WTC11 (cell line): ENCODE results near the gene ZDHHC16. TPM values are rescaled to one million over a fixed set of nuclear protein-coding genes. Genes with fewer than 3 reads are reported as not detected.

Experiments
- ATAC-seq: fragments of 200-7000 bp; cut with Tn5 transposase; 2 replicates; pipeline ENCODE4 v1.10.0; 2021; ENCODE audit warnings: mild to moderate bottlenecking, moderate library complexity
- CTCF ChIA-PET: fragments of 300-600 bp; sonication (Branson Sonifier 250); formaldehyde crosslinking; loops from one replicate; lab custom pipeline; 2021; ENCODE audit warnings: antibody characterized with exemption; lab: Charles Lee
- POLR2A ChIA-PET: fragments of 350-600 bp; sonication (Branson Sonifier 250); formaldehyde crosslinking; loops from one replicate; lab custom pipeline; 2021; ENCODE audit warnings: antibody characterized with exemption; lab: Charles Lee
- DNase-seq: peaks from one replicate; pipeline ENCODE4 v3.0.0; 2021; ENCODE audit warnings: low spot score
- H3K27ac Mint-ChIP-seq: 2 replicates; pipeline ENCODE4 v1.8.0; 2021; ENCODE audit warnings: mixed read lengths
- H3K27me3 Mint-ChIP-seq: 2 replicates; pipeline ENCODE4 v1.8.0; 2021; ENCODE audit warnings: low read depth, mild to moderate bottlenecking, moderate library complexity, mixed read lengths
- H3K36me3 Mint-ChIP-seq: 2 replicates; pipeline ENCODE4 v1.8.0; 2021; ENCODE audit warnings: mixed read lengths
- H3K4me1 Mint-ChIP-seq: 2 replicates; pipeline ENCODE4 v1.8.0; 2022; ENCODE audit warnings: mixed read lengths
- H3K4me3 Mint-ChIP-seq: 2 replicates; pipeline ENCODE4 v1.8.0; 2021; ENCODE audit warnings: mild to moderate bottlenecking, moderate library complexity, mixed read lengths
- H3K9me3 Mint-ChIP-seq: 2 replicates; pipeline ENCODE4 v1.8.0; 2021; ENCODE audit warnings: mixed read lengths
- CREM ChIP-seq: sonication (generic); formaldehyde crosslinking; IDR thresholded peaks from 2 replicates; pipeline ENCODE4 v1.8.1; 2022; ENCODE audit warnings: mild to moderate bottlenecking, missing genetic modification reagents, moderate library complexity
- E2F1 ChIP-seq: sonication (generic); formaldehyde crosslinking; IDR thresholded peaks from 2 replicates; pipeline ENCODE4 v1.8.0; 2022; ENCODE audit warnings: mild to moderate bottlenecking, missing genetic modification reagents
- FOXK1 ChIP-seq: sonication (generic); formaldehyde crosslinking; IDR thresholded peaks from 2 replicates; pipeline ENCODE4 v1.8.0; 2022; ENCODE audit warnings: mild to moderate bottlenecking, moderate library complexity, missing genetic modification reagents
- FOXP4 ChIP-seq: sonication (generic); formaldehyde crosslinking; IDR thresholded peaks from 2 replicates; pipeline ENCODE4 v1.8.0; 2022; ENCODE audit warnings: mild to moderate bottlenecking, missing genetic modification reagents
- GABPB1 ChIP-seq: sonication (generic); formaldehyde crosslinking; IDR thresholded peaks from 2 replicates; pipeline ENCODE4 v1.8.1; 2023; ENCODE audit warnings: mild to moderate bottlenecking, missing genetic modification reagents
- HMGXB4 ChIP-seq: sonication (generic); formaldehyde crosslinking; IDR thresholded peaks from 2 replicates; pipeline ENCODE4 v1.8.1; 2023; ENCODE audit warnings: mild to moderate bottlenecking, moderate library complexity, missing genetic modification reagents
- NFATC4 ChIP-seq: fragments of 250-450 bp; sonication (Bioruptor Pico); IDR thresholded peaks from 2 replicates; pipeline ENCODE4 v1.9.0; 2021; ENCODE audit warnings: mild to moderate bottlenecking
- PRDM15 ChIP-seq: sonication (generic); formaldehyde crosslinking; IDR thresholded peaks from 2 replicates; pipeline ENCODE4 v1.8.0; 2022; ENCODE audit warnings: missing genetic modification reagents
- RELA ChIP-seq: sonication (generic); formaldehyde crosslinking; IDR thresholded peaks from 2 replicates; pipeline ENCODE4 v1.8.1; 2022; ENCODE audit warnings: missing genetic modification reagents, mild to moderate bottlenecking, borderline replicate concordance
- SMAD3 ChIP-seq: sonication (generic); formaldehyde crosslinking; IDR thresholded peaks from 2 replicates; pipeline ENCODE4 v1.8.0; 2022; ENCODE audit warnings: missing genetic modification reagents, mild to moderate bottlenecking, borderline replicate concordance
- SP1 ChIP-seq: sonication (generic); formaldehyde crosslinking; conservative IDR thresholded peaks from 2 replicates; pipeline ENCODE4 v1.8.1; 2022; ENCODE audit warnings: missing genetic modification reagents
- TP53 ChIP-seq: sonication (generic); formaldehyde crosslinking; IDR thresholded peaks from 2 replicates; pipeline ENCODE4 v1.8.1; 2023; ENCODE audit warnings: mild to moderate bottlenecking, missing genetic modification reagents
- USF1 ChIP-seq: sonication (generic); formaldehyde crosslinking; IDR thresholded peaks from 2 replicates; pipeline ENCODE4 v1.8.0; 2022; ENCODE audit warnings: mild to moderate bottlenecking, missing genetic modification reagents
- USF2 ChIP-seq: sonication (generic); formaldehyde crosslinking; IDR thresholded peaks from 2 replicates; pipeline ENCODE4 v1.8.1; 2023; ENCODE audit warnings: mild to moderate bottlenecking, missing genetic modification reagents, moderate library complexity
- ZBTB21 ChIP-seq: sonication (generic); formaldehyde crosslinking; IDR thresholded peaks from 2 replicates; pipeline ENCODE4 v1.8.1; 2023; ENCODE audit warnings: mild to moderate bottlenecking, missing genetic modification reagents, borderline replicate concordance
- ZNF317 ChIP-seq: sonication (generic); formaldehyde crosslinking; IDR thresholded peaks from 2 replicates; pipeline ENCODE4 v1.8.1; 2023; ENCODE audit warnings: low read depth, mild to moderate bottlenecking, moderate library complexity, missing genetic modification reagents, borderline replicate concordance
- ZNF425 ChIP-seq: fragments of 250-450 bp; sonication (Bioruptor Pico); conservative IDR thresholded peaks from 2 replicates; pipeline ENCODE4 v1.9.0; 2021; ENCODE audit warnings: mild to moderate bottlenecking
- total RNA-seq: library from RNA; stranded (reverse); gene quantifications from 3 replicates; pipeline ENCODE4 v1.2.3, GENCODE V29; 2021
- TF ChIP-seq, protein P1 (sequence below): sonication (generic); formaldehyde crosslinking; IDR thresholded peaks from 2 replicates; pipeline ENCODE4 v1.8.0; 2023; ENCODE audit warnings: missing genetic modification reagents, mild to moderate bottlenecking, borderline replicate concordance

The ZDHHC16 gene
- total RNA-seq, 1 experiment from 2014 or later: 44.4 TPM

- Mint-ChIP-seq H3K27ac (peak within 1 kb of the TSS; percentile 84), H3K36me3 (peaks cover 14% of the 10 kb centered on the region), H3K4me1 (peaks cover 13% of the 10 kb centered on the region), H3K4me3 (peak within 1 kb of the TSS; percentile 90), H3K27me3 (no peaks in the 10 kb centered on the region), H3K9me3 (0 out of 2 replicates have a peak, but pooled peaks cover 3% of the 10 kb centered on the region)
- POLR2A ChIA-PET: interaction anchor here (0.6 to 2.1 kb wide), 6 partner anchors 18 to 336 kb away, joined by 3 to 7 read pairs (median 4); partner anchors contain the start of genes FRAT1 and ZFYVE27
- peak; percentile 73 for DNase-seq
- peak; percentile 97 for ATAC-seq
- CTCF ChIA-PET: interaction anchor here (0.7 to 2.5 kb wide), 19 partner anchors 18 to 328 kb away, joined by 3 to 16 read pairs (median 4); partner anchors contain the start of genes ANKRD2 and PI4K2A
- peak; percentile 73; the same call in 1 of the 2 replicates for TF ChIP-seq TP53 (CRISPR knock-in tag)
- TF ChIP-seq NFATC4: no peak
- peak; percentile 63; the same call in 1 of the 2 replicates for TF ChIP-seq SP1 (CRISPR knock-in tag)
- no peak for TF ChIP-seq RELA
- no peak for TF ChIP-seq E2F1 (CRISPR knock-in tag)
- TF ChIP-seq USF2 (CRISPR knock-in tag): peak; percentile 72
- peak; percentile 92 for TF ChIP-seq CREM
- TF ChIP-seq FOXP4 (CRISPR knock-in tag): no peak
- TF ChIP-seq, protein P1, sequence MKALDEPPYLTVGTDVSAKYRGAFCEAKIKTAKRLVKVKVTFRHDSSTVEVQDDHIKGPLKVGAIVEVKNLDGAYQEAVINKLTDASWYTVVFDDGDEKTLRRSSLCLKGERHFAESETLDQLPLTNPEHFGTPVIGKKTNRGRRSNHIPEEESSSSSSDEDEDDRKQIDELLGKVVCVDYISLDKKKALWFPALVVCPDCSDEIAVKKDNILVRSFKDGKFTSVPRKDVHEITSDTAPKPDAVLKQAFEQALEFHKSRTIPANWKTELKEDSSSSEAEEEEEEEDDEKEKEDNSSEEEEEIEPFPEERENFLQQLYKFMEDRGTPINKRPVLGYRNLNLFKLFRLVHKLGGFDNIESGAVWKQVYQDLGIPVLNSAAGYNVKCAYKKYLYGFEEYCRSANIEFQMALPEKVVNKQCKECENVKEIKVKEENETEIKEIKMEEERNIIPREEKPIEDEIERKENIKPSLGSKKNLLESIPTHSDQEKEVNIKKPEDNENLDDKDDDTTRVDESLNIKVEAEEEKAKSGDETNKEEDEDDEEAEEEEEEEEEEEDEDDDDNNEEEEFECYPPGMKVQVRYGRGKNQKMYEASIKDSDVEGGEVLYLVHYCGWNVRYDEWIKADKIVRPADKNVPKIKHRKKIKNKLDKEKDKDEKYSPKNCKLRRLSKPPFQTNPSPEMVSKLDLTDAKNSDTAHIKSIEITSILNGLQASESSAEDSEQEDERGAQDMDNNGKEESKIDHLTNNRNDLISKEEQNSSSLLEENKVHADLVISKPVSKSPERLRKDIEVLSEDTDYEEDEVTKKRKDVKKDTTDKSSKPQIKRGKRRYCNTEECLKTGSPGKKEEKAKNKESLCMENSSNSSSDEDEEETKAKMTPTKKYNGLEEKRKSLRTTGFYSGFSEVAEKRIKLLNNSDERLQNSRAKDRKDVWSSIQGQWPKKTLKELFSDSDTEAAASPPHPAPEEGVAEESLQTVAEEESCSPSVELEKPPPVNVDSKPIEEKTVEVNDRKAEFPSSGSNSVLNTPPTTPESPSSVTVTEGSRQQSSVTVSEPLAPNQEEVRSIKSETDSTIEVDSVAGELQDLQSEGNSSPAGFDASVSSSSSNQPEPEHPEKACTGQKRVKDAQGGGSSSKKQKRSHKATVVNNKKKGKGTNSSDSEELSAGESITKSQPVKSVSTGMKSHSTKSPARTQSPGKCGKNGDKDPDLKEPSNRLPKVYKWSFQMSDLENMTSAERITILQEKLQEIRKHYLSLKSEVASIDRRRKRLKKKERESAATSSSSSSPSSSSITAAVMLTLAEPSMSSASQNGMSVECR (CRISPR knock-in tag): no peak; the same call in 1 of the 2 replicates
- TF ChIP-seq ZNF317 (CRISPR knock-in tag): no peak
- peak; percentile 85 for TF ChIP-seq ZBTB21 (CRISPR knock-in tag)
- TF ChIP-seq PRDM15 (CRISPR knock-in tag): no peak
- TF ChIP-seq HMGXB4 (CRISPR knock-in tag): no peak
- TF ChIP-seq SMAD3 (CRISPR knock-in tag): no peak
- no peak for TF ChIP-seq ZNF425
- peak; percentile 67; the same call in 1 of the 2 replicates for TF ChIP-seq GABPB1
- TF ChIP-seq USF1 (CRISPR knock-in tag): no peak; the same call in 1 of the 2 replicates
- peak; percentile 99 for TF ChIP-seq FOXK1 (CRISPR knock-in tag)
Measured at GRCh38 chr10:97400665-97401454, 45.1 kb upstream of the ZDHHC16 start, which contains the start of gene RRP12. TSS of gene RRP12 (minus strand) at chr10:97401340. CDS start at chr10:97401231, 109 bp downstream.
